Astrocyte (in vitro differentiated cells and primary cell): ENCODE data around the gene NMBR.

Experiments used
- EZH2 ChIP-seq: IDR thresholded peaks from 2 replicates; pipeline ENCODE4 v1.6.1; 2012; ENCODE audit warnings: mild to moderate bottlenecking, low read length, inconsistent platforms; ENCODE audit not compliant: insufficient read depth
- TF ChIP-seq, protein P1 (sequence below): IDR thresholded peaks from 2 replicates; pipeline ENCODE4 v1.5.1; 2011; ENCODE audit warnings: low read depth, mild to moderate bottlenecking, inconsistent platforms, low read length, moderate library complexity; ENCODE audit not compliant: insufficient read depth

- TF ChIP-seq, protein P1, sequence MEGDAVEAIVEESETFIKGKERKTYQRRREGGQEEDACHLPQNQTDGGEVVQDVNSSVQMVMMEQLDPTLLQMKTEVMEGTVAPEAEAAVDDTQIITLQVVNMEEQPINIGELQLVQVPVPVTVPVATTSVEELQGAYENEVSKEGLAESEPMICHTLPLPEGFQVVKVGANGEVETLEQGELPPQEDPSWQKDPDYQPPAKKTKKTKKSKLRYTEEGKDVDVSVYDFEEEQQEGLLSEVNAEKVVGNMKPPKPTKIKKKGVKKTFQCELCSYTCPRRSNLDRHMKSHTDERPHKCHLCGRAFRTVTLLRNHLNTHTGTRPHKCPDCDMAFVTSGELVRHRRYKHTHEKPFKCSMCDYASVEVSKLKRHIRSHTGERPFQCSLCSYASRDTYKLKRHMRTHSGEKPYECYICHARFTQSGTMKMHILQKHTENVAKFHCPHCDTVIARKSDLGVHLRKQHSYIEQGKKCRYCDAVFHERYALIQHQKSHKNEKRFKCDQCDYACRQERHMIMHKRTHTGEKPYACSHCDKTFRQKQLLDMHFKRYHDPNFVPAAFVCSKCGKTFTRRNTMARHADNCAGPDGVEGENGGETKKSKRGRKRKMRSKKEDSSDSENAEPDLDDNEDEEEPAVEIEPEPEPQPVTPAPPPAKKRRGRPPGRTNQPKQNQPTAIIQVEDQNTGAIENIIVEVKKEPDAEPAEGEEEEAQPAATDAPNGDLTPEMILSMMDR = no peak
- TF ChIP-seq EZH2 = no peak
These were observed 119.8 kb downstream of the NMBR start for GRCh38 chr6:142027074-142027473.
